HepG2 (cell line): ENCODE results near the gene BCL7A. TPM values are rescaled to one million over a fixed set of nuclear protein-coding genes. Genes with fewer than 3 reads are reported as not detected.

Experiments
- ATAC-seq: fragments of 200-7000 bp; cut with Tn5 transposase; 3 replicates; pipeline ENCODE4 v1.9.1; 2020; ENCODE audit warnings: mild to moderate bottlenecking, moderate library complexity
- BruUV-seq: library from RNA; stranded (reverse); fragments of 400-500 nt; replicated peaks from 2 replicates; lab custom pipeline; 2021; lab: Mats Ljungman, UMichigan
- CTCF ChIA-PET: fragments of 300-600 bp; formaldehyde crosslinking; extraction: SDS; loops from one replicate; lab custom pipeline; 2021; ENCODE audit warnings: low total read pairs, inconsistent platforms, low intra/inter-chr PET ratio; lab: Yijun Ruan, JAX
- POLR2A ChIA-PET: fragments of 350-600 bp; sonication (Branson Sonifier 250); formaldehyde crosslinking; loops from one replicate; lab custom pipeline; 2020; ENCODE audit warnings: antibody characterized with exemption, inconsistent platforms; lab: Yijun Ruan, JAX
- DNase-seq: peaks from one replicate; pipeline ENCODE4 v3.0.0-alpha.2; 2015; ENCODE audit warnings: low spot score
- FAIRE-seq: peaks from 3 replicates; lab custom pipeline; 2011; peaks lifted over from hg19 to GRCh38; lab: Jason Lieb, UNC
- H2AFZ ChIP-seq: one replicate; pipeline ENCODE4 v1.6.1; 2011; ENCODE audit warnings: low read length, inconsistent platforms
- H3K27ac ChIP-seq: fragments of 300-600 bp; 3 replicates; pipeline ENCODE4 v1.8.0; 2011; ENCODE audit warnings: mixed run types, mild to moderate bottlenecking, mixed read lengths, low read length, inconsistent platforms; ENCODE audit not compliant: insufficient read depth; ENCODE audit errors: extremely low read length
- H3K27me3 ChIP-seq, 2 experiments: fragments of 200-600 bp in 1 of 2; 2 replicates in 1 of 2; 3 replicates in 1 of 2; pipeline versions ENCODE4 v1.6.0 to v1.8.0; 2011; ENCODE audit warnings: low read length in 2 of 2, mild to moderate bottlenecking in 2 of 2, moderate library complexity in 2 of 2, inconsistent platforms in 1 of 2; ENCODE audit not compliant: insufficient read depth in 2 of 2, control insufficient read depth in 1 of 2
- H3K36me3 ChIP-seq, 2 experiments: fragments of 200-600 bp in 1 of 2; replicated peaks in 1 of 2; 2 replicates in 1 of 2; 3 replicates in 1 of 2; pipeline versions ENCODE4 v1.5.1 to v1.8.0; 2011; ENCODE audit warnings: low read length in 2 of 2, inconsistent platforms in 1 of 2; ENCODE audit not compliant: insufficient read depth in 2 of 2, control insufficient read depth in 1 of 2
- H3K4me1 ChIP-seq: 2 replicates; pipeline ENCODE4 v1.5.1; 2012; ENCODE audit warnings: low read length, inconsistent platforms; ENCODE audit not compliant: insufficient read depth
- H3K4me2 ChIP-seq: 2 replicates; pipeline ENCODE4 v1.6.0; 2011; ENCODE audit warnings: low read depth, low read length, inconsistent platforms
- H3K4me3 ChIP-seq, 3 experiments: fragments of 200-600 bp in 1 of 3; sonication (generic), shearing (Covaris generic) in 1 of 3; replicated peaks in 1 of 3; 2 replicates each; pipeline ENCODE4 v1.5.1; 2011 to 2016; ENCODE audit warnings: low read length in 3 of 3, inconsistent platforms in 2 of 3, low read depth in 2 of 3, mild to moderate bottlenecking in 2 of 3, control low read depth in 1 of 3, mixed read lengths in 1 of 3; ENCODE audit not compliant: insufficient read depth in 1 of 3
- H3K79me2 ChIP-seq: one replicate; pipeline ENCODE4 v1.6.1; 2011; ENCODE audit warnings: low read length, inconsistent platforms; ENCODE audit not compliant: insufficient read depth
- H3K9ac ChIP-seq: 2 replicates; pipeline ENCODE4 v1.6.0; 2011; ENCODE audit warnings: mild to moderate bottlenecking, low read depth, low read length, inconsistent platforms; ENCODE audit not compliant: insufficient read depth
- H3K9me3 ChIP-seq: 2 replicates; pipeline ENCODE4 v1.5.1; 2012; ENCODE audit warnings: mild to moderate bottlenecking, low read length
- H4K20me1 ChIP-seq: 2 replicates; pipeline ENCODE4 v1.6.0; 2011; ENCODE audit warnings: inconsistent platforms, mild to moderate bottlenecking, low read length, moderate library complexity; ENCODE audit not compliant: insufficient read depth
- MED1 ChIP-seq: sonication (generic); formaldehyde crosslinking; IDR thresholded peaks from 2 replicates; pipeline ENCODE4 v1.4.0; 2020; ENCODE audit warnings: missing genetic modification reagents
- ZNF121 ChIP-seq: sonication (generic); formaldehyde crosslinking; IDR thresholded peaks from 2 replicates; pipeline ENCODE4 v1.5.0; 2020; ENCODE audit warnings: mild to moderate bottlenecking, missing genetic modification reagents
- ZNF264 ChIP-seq: sonication (generic); formaldehyde crosslinking; IDR thresholded peaks from 2 replicates; pipeline ENCODE4 v1.4.0; 2020; ENCODE audit warnings: missing genetic modification reagents
- ZNF34 ChIP-seq: sonication (generic); formaldehyde crosslinking; IDR thresholded peaks from 2 replicates; pipeline ENCODE4 v1.4.0; 2020; ENCODE audit warnings: mild to moderate bottlenecking, missing genetic modification reagents, borderline replicate concordance
- ZNF567 ChIP-seq: sonication (generic); formaldehyde crosslinking; IDR thresholded peaks from 2 replicates; pipeline ENCODE4 v1.8.1; 2023; ENCODE audit warnings: mild to moderate bottlenecking, missing genetic modification reagents, borderline replicate concordance
- ZNF672 ChIP-seq: sonication (generic); formaldehyde crosslinking; IDR thresholded peaks from 2 replicates; pipeline ENCODE4 v1.8.1; 2022; ENCODE audit warnings: missing genetic modification reagents
- ZNF737 ChIP-seq: sonication (generic); formaldehyde crosslinking; IDR thresholded peaks from 2 replicates; pipeline ENCODE4 v1.5.0; 2020; ENCODE audit warnings: missing genetic modification reagents, mild to moderate bottlenecking, borderline replicate concordance
- WGBS: methylation state at CpG from one replicate; pipeline ENCODE4 v1.1.6; 2017; ENCODE audit warnings: low lambda C conversion rate; 5-methylcytosine and 5-hydroxymethylcytosine counted together
- in situ Hi-C: cut with HindIII; loops from 2 replicates; pipeline ENCODE4 v1.10.0; 2017; ENCODE audit warnings: low pct_unique_long_range_greater_than_20kb; ENCODE audit not compliant: extremely low pct_ligation_motif_present
- intact Hi-C: fragments of 100-400 bp; cut with micrococcal nuclease; formaldehyde crosslinking; loops from one replicate; pipeline ENCODE4 v1.10.0; 2022; ENCODE audit not compliant: unreplicated experiment
- polyA plus RNA-seq, 8 experiments: library from polyadenylated mRNA; depleted of rRNA in 3 of 8; stranded (reverse) in 7 of 8; unstranded in 1 of 8; fragments of >200 nt; fragmentation: Illumina TruSeq in 4 of 8; extraction: Trizol in 4 of 8; gene quantifications; 2 replicates each; pipeline versions ENCODE4 v1.2.1 to v1.2.3, GENCODE V29; 2011 to 2016; ENCODE audit warnings: low read depth in 4 of 8, missing spikeins in 1 of 8, mixed read lengths in 1 of 8; ENCODE audit not compliant: insufficient read depth in 1 of 8
- total RNA-seq, 5 experiments: library from RNA; depleted of rRNA; stranded (reverse); fragments of >200 nt; fragmentation: Illumina TruSeq; extraction: Trizol; gene quantifications; 2 replicates each; pipeline ENCODE4 v1.2.3, GENCODE V29; 2016; ENCODE audit warnings: low read depth in 1 of 5
- TF ChIP-seq, protein P1 (sequence below): sonication (generic); formaldehyde crosslinking; IDR thresholded peaks from 2 replicates; pipeline ENCODE4 v1.9.0; 2021; ENCODE audit warnings: missing genetic modification reagents, mild to moderate bottlenecking, borderline replicate concordance
- TF ChIP-seq, protein P2 (sequence below): sonication (generic); formaldehyde crosslinking; IDR thresholded peaks from 2 replicates; pipeline ENCODE4 v1.4.0; 2020; ENCODE audit warnings: missing genetic modification reagents

Gene BCL7A
- total and polyA plus RNA-seq, 2 of the 13 experiments (the other 11 are each of a cell fraction or from before 2014, with no cell fraction given) = 4.1 to 6.2 TPM

DNA sequence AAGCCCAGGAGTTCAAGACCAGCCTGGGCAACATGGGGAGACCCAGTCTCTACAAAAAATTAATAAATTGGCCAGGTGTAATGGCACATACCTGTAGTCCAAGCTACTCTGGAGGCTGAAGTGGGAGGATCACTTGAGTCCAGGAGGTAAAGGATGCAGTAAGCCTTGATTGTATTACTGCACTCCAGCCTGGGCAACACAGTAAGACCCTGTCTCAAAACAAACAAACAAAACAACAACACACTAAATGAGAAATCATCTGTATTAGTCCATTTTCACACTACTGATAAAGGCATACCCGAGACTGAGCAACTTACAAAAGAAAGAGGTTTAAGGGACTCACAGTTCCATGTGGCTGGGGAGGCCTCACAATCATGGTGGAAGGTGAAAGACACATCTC, 52.1 kb downstream of the BCL7A start:
- peaks cover 28% of the 10 kb centered on the region for H3K4me1 ChIP-seq
- WGBS = 93% methylated on average over 1 of the region's 1 CpG
- CTCF ChIA-PET = no interaction called here
- H2AFZ ChIP-seq = no peak overlapping the region
- H3K4me2 ChIP-seq = no peak overlapping the region
- FAIRE-seq = no peak
- no peaks in the 10 kb centered on the region for H3K36me3 ChIP-seq
- in situ Hi-C loops (no loop called here), intact Hi-C loops (no loop called here)
- H3K9ac ChIP-seq = no peak overlapping the region
- no peaks in the 10 kb centered on the region for H3K27me3 ChIP-seq
- TF ChIP-seq ZNF121 (CRISPR knock-in tag) (peak; percentile 46; the same call in 1 of the 2 replicates), ZNF672 (no peak)
- H3K79me2 ChIP-seq = no peaks in the 10 kb centered on the region
- no peak overlapping the region for H3K4me3 ChIP-seq
- no peak for ATAC-seq
- H3K9me3 ChIP-seq = no peaks in the 10 kb centered on the region
- POLR2A ChIA-PET = no interaction called here
- H3K27ac ChIP-seq = no peak overlapping the region
- no peak for DNase-seq
- no peaks in the 10 kb centered on the region for H4K20me1 ChIP-seq
- no TSS peak for BruUV-seq

DNA sequence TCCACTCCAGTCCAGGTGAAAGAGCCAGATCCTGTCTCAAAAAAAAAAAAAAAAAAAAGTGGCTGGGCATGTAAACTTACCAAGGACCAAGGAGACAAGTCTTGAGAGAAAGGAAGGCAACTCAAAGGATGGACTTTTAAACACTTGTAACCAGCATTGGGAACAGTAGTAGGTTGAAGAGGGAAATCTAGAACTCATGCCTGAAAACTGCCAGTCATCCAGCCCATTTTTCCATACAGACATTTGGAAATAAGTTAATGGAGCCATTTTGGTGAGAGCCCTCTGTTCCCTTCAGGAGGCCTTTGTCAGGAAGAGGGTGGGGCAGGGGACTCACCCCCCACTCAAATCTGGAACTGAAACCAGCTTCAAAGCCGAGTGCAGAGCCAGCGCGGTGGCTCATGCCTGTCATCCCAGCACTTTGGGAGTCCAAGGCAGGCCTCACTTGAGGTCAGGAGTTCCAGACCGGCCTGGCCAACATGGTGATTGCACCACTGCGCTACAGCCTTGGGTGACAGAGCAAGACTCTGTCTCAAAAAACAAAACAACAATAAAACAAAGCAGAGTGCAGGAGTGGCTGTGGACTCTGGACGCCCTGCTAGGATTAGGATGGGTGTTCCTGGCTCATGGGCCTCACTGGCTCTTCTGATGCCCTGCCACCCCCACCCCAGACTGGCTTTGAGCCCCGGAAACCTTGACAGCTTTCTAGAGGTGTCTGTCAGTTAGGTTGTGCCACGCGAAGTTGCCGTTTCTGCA, 55.2 kb downstream of the BCL7A start:
- ChIA-PET CTCF (no interaction called here), POLR2A (no interaction called here)
- intact Hi-C loops = loop anchor here (5.0 kb wide), 1 partner anchor 1390 kb away; the partner anchor contains the start of gene MLEC
- Histone ChIP-seq H3K4me2 (peak overlapping the region; percentile 99), H2AFZ (no peak overlapping the region), H3K9me3 (no peaks in the 10 kb centered on the region), H3K27me3 (no peaks in the 10 kb centered on the region), H3K36me3 (no peaks in the 10 kb centered on the region), H3K4me3 (peak overlapping the region in 2 of 3 experiments; percentile 15 to 74; a peak in 3 of 6 replicates), H3K79me2 (peaks cover 28% of the 10 kb centered on the region), H3K9ac (peak overlapping the region; percentile 41; the same call in 1 of the 2 replicates), H3K27ac (peak overlapping the region; percentile 36), H4K20me1 (peaks cover 16% of the 10 kb centered on the region), H3K4me1 (peaks cover 57% of the 10 kb centered on the region)
- DNase-seq = peak; percentile 42
- WGBS = 13% methylated on average over 4 of the region's 10 CpGs
- peak; percentile 15 for FAIRE-seq
- BruUV-seq = no TSS peak
- peak; percentile 36 for ATAC-seq
- in situ Hi-C loops = no loop called here
- no peak for TF ChIP-seq ZNF737 (CRISPR knock-in tag)
- TF ChIP-seq MED1 (CRISPR knock-in tag) = peak; percentile 43; the same call in 1 of the 2 replicates
- TF ChIP-seq, protein P1, sequence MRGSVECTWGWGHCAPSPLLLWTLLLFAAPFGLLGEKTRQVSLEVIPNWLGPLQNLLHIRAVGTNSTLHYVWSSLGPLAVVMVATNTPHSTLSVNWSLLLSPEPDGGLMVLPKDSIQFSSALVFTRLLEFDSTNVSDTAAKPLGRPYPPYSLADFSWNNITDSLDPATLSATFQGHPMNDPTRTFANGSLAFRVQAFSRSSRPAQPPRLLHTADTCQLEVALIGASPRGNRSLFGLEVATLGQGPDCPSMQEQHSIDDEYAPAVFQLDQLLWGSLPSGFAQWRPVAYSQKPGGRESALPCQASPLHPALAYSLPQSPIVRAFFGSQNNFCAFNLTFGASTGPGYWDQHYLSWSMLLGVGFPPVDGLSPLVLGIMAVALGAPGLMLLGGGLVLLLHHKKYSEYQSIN (CRISPR knock-in tag) = no peak
- no peak for TF ChIP-seq ZNF34 (CRISPR knock-in tag)
- TF ChIP-seq ZNF567 (CRISPR knock-in tag) = 0 out of 2 replicates have a peak, but pooled peaks have one; percentile 35
- TF ChIP-seq, protein P2, sequence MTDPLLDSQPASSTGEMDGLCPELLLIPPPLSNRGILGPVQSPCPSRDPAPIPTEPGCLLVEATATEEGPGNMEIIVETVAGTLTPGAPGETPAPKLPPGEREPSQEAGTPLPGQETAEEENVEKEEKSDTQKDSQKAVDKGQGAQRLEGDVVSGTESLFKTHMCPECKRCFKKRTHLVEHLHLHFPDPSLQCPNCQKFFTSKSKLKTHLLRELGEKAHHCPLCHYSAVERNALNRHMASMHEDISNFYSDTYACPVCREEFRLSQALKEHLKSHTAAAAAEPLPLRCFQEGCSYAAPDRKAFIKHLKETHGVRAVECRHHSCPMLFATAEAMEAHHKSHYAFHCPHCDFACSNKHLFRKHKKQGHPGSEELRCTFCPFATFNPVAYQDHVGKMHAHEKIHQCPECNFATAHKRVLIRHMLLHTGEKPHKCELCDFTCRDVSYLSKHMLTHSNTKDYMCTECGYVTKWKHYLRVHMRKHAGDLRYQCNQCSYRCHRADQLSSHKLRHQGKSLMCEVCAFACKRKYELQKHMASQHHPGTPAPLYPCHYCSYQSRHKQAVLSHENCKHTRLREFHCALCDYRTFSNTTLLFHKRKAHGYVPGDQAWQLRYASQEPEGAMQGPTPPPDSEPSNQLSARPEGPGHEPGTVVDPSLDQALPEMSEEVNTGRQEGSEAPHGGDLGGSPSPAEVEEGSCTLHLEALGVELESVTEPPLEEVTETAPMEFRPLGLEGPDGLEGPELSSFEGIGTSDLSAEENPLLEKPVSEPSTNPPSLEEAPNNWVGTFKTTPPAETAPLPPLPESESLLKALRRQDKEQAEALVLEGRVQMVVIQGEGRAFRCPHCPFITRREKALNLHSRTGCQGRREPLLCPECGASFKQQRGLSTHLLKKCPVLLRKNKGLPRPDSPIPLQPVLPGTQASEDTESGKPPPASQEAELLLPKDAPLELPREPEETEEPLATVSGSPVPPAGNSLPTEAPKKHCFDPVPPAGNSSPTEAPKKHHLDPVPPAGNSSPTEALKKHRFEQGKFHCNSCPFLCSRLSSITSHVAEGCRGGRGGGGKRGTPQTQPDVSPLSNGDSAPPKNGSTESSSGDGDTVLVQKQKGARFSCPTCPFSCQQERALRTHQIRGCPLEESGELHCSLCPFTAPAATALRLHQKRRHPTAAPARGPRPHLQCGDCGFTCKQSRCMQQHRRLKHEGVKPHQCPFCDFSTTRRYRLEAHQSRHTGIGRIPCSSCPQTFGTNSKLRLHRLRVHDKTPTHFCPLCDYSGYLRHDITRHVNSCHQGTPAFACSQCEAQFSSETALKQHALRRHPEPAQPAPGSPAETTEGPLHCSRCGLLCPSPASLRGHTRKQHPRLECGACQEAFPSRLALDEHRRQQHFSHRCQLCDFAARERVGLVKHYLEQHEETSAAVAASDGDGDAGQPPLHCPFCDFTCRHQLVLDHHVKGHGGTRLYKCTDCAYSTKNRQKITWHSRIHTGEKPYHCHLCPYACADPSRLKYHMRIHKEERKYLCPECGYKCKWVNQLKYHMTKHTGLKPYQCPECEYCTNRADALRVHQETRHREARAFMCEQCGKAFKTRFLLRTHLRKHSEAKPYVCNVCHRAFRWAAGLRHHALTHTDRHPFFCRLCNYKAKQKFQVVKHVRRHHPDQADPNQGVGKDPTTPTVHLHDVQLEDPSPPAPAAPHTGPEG = no peak
- 0 out of 2 replicates have a peak, but pooled peaks have one; percentile 34 for TF ChIP-seq ZNF264
